Fibroblast of lung (primary cell): ENCODE data around the gene GINS1. TPM values are rescaled to one million over a fixed set of nuclear protein-coding genes. Genes with fewer than 3 reads are reported as not detected.

Experiments used
- DNase-seq, 2 donors: peaks; one replicate each; pipeline versions ENCODE4 v3.0.0 to v3.0.0-alpha.2; 2010; ENCODE audit warnings: low read depth in 2 of 2
- H2AFZ ChIP-seq: 2 replicates; pipeline ENCODE4 v1.5.1; 2012; ENCODE audit warnings: low read length, control low read depth, inconsistent platforms
- H3K27ac ChIP-seq: 2 replicates; pipeline ENCODE4 v1.5.1; 2011; ENCODE audit warnings: low read length, control low read depth; ENCODE audit not compliant: insufficient read depth
- H3K27me3 ChIP-seq: 2 replicates; pipeline ENCODE4 v1.5.1; 2011; ENCODE audit warnings: mild to moderate bottlenecking, low read length; ENCODE audit not compliant: control insufficient read depth, insufficient read depth
- H3K36me3 ChIP-seq: 2 replicates; pipeline ENCODE4 v1.5.1; 2011; ENCODE audit warnings: low read length; ENCODE audit not compliant: control insufficient read depth, insufficient read depth
- H3K4me1 ChIP-seq: 2 replicates; pipeline ENCODE4 v1.5.1; 2011; ENCODE audit warnings: low read length; ENCODE audit not compliant: control insufficient read depth, insufficient read depth; ENCODE audit errors: extremely low read depth
- H3K4me2 ChIP-seq: 2 replicates; pipeline ENCODE4 v1.5.1; 2011; ENCODE audit warnings: low read length, control low read depth; ENCODE audit not compliant: insufficient read depth; ENCODE audit errors: extremely low read depth
- H3K4me3 ChIP-seq, 4 experiments: fragments of 200-600 bp in 1 of 4; sonication (generic) in 1 of 4; replicated peaks in 1 of 4; 2 replicates each; pipeline ENCODE4 v1.5.1; 2011 to 2016; ENCODE audit warnings: low read length in 4 of 4, low read depth in 3 of 4, mild to moderate bottlenecking in 3 of 4, control low read depth in 2 of 4, inconsistent platforms in 1 of 4, mixed read lengths in 1 of 4; ENCODE audit not compliant: insufficient read depth in 1 of 4; ENCODE audit errors: control extremely low read depth in 1 of 4
- H3K79me2 ChIP-seq: 2 replicates; pipeline ENCODE4 v1.5.1; 2012; ENCODE audit warnings: mild to moderate bottlenecking, low read length, inconsistent platforms; ENCODE audit not compliant: control insufficient read depth, insufficient read depth
- H3K9ac ChIP-seq: 2 replicates; pipeline ENCODE4 v1.5.1; 2011; ENCODE audit warnings: mild to moderate bottlenecking, low read length, control low read depth; ENCODE audit not compliant: insufficient read depth
- H3K9me3 ChIP-seq: 2 replicates; pipeline ENCODE4 v1.5.1; 2012; ENCODE audit warnings: low read depth, low read length; ENCODE audit not compliant: control insufficient read depth, insufficient read depth
- H4K20me1 ChIP-seq: 2 replicates; pipeline ENCODE4 v1.5.1; 2011; ENCODE audit warnings: low read length; ENCODE audit not compliant: control insufficient read depth, insufficient read depth; ENCODE audit errors: extremely low read depth
- EZH2 ChIP-seq: IDR thresholded peaks from 2 replicates; pipeline ENCODE4 v1.5.1; 2012; ENCODE audit warnings: low read length, control low read depth, mild to moderate bottlenecking; ENCODE audit errors: missing control alignments
- polyA plus RNA-seq, 2 donors: library from polyadenylated mRNA; depleted of rRNA in 1 of 2; stranded (reverse) in 1 of 2; unstranded in 1 of 2; fragments of >200 nt; gene quantifications; 2 replicates each; pipeline ENCODE4 v1.2.1, GENCODE V29; 2011 to 2012; ENCODE audit warnings: missing spikeins in 1 of 2
- total RNA-seq: library from RNA; depleted of rRNA; stranded (reverse); fragments of >200 nt; gene quantifications from 2 replicates; pipeline ENCODE4 v1.2.1, GENCODE V29; 2014
- TF ChIP-seq, protein P1 (sequence below), 2 donors: IDR thresholded peaks in 1 of 2; conservative IDR thresholded peaks in 1 of 2; 1 replicate in 1 of 2; 2 replicates in 1 of 2; pipeline ENCODE4 v1.5.1; 2011 to 2012; ENCODE audit warnings: low read length in 2 of 2, control low read depth in 1 of 2, inconsistent platforms in 1 of 2, low read depth in 1 of 2, mild to moderate bottlenecking in 1 of 2

Gene GINS1
- total and polyA plus RNA-seq, 2 donors (not counting 1 experiment from before 2014, with no cell fraction given), result 3.0 to 5.6 TPM

DNA sequence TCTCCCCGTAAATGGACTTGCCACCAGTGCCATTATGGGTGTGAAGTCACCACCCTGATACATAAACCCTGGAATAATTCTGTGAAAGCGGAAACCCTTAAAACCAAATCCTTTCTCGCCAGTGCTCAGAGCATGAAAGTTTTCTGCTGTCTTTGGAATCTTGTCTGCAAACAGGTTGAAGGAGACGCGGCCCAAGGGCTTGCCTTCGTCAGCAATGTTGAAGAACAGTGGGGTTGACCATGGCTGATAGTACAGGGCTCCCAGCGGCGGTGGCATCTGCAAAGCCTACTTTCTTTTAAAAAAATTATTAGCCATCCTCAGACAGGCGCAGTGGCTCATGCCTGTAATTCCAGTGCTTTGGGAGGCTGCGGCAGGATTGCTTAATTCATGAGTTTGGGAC is 38.9 kb upstream of the GINS1 start:
- H3K4me1 ChIP-seq, result peaks cover 3% of the 10 kb centered on the region
- H3K36me3 ChIP-seq, result no peaks in the 10 kb centered on the region
- H2AFZ ChIP-seq, result no peak overlapping the region
- no peak overlapping the region for H3K4me2 ChIP-seq
- no peaks in the 10 kb centered on the region for H3K27me3 ChIP-seq
- H4K20me1 ChIP-seq, result no peaks in the 10 kb centered on the region
- DNase-seq, result no peak
- no peaks in the 10 kb centered on the region for H3K9me3 ChIP-seq
- TF ChIP-seq, protein P1, sequence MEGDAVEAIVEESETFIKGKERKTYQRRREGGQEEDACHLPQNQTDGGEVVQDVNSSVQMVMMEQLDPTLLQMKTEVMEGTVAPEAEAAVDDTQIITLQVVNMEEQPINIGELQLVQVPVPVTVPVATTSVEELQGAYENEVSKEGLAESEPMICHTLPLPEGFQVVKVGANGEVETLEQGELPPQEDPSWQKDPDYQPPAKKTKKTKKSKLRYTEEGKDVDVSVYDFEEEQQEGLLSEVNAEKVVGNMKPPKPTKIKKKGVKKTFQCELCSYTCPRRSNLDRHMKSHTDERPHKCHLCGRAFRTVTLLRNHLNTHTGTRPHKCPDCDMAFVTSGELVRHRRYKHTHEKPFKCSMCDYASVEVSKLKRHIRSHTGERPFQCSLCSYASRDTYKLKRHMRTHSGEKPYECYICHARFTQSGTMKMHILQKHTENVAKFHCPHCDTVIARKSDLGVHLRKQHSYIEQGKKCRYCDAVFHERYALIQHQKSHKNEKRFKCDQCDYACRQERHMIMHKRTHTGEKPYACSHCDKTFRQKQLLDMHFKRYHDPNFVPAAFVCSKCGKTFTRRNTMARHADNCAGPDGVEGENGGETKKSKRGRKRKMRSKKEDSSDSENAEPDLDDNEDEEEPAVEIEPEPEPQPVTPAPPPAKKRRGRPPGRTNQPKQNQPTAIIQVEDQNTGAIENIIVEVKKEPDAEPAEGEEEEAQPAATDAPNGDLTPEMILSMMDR (conservative IDR thresholded peaks at IDR 0.05 in 1 of 2, IDR thresholded peaks at IDR 0.05 in 1 of 2; ENCODE audit: low read depth in 1 of 2, low read length in 2 of 2), result no peak
- no peak for TF ChIP-seq EZH2
- H3K27ac ChIP-seq, result no peak overlapping the region
- H3K9ac ChIP-seq, result no peak overlapping the region
- no peak overlapping the region for H3K4me3 ChIP-seq
- peaks cover 49% of the 10 kb centered on the region for H3K79me2 ChIP-seq

DNA sequence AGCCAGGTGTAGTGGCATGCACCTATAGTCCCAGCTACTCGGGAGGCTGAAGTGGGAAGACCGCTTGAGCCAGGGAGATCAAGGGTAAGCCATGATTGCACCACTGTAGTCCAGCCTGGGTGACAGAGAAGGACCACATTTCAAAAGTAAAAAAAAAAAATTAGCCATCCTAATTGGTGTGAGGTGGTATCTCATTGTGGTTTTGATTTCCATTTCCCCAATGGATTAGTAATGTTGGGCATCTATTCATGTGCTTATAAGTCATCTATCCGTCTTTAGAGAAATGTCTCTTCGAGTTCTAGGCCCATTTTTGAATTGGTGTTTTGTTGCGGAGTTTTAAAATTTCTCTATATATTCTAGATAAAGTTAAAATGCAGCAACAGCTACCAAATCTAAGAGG is 38.5 kb upstream of the GINS1 start:
- Histone ChIP-seq H3K9me3 (no peaks in the 10 kb centered on the region), H3K9ac (no peak overlapping the region), H2AFZ (no peak overlapping the region), H3K79me2 (peaks cover 51% of the 10 kb centered on the region), H3K27me3 (no peaks in the 10 kb centered on the region), H3K4me1 (peaks cover 3% of the 10 kb centered on the region), H3K4me3 (no peak overlapping the region), H3K36me3 (no peaks in the 10 kb centered on the region), H3K27ac (no peak overlapping the region), H4K20me1 (no peaks in the 10 kb centered on the region), H3K4me2 (no peak overlapping the region)
- TF ChIP-seq, protein P1 (conservative IDR thresholded peaks at IDR 0.05 in 1 of 2, IDR thresholded peaks at IDR 0.05 in 1 of 2; ENCODE audit: low read depth in 1 of 2, low read length in 2 of 2), result no peak
- TF ChIP-seq EZH2, result no peak
- DNase-seq, result no peak

DNA sequence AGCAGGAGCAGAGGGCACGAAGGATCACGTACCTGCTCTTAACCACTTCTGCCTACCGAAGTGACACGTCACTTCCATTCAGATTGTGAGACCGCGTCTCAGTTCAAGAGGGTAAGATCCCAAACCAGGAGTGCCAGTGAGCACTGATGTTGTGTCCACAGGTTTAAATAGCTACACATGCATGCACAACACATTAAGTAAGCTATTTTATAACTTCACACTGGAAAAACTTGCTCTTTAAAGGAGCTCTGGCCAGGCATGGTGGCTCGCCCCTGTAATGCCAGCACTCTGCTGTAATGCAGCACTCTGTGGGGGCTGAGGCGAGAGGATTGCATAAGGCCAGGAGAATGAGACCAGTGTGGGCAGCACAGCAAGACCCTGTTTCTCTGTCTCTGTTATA is 37.9 kb upstream of the GINS1 start:
- Histone ChIP-seq H3K79me2 (peaks cover 51% of the 10 kb centered on the region), H3K36me3 (no peaks in the 10 kb centered on the region), H2AFZ (no peak overlapping the region), H3K4me1 (peaks cover 3% of the 10 kb centered on the region), H3K9ac (no peak overlapping the region), H3K27me3 (no peaks in the 10 kb centered on the region), H3K27ac (no peak overlapping the region), H3K4me3 (no peak overlapping the region), H3K4me2 (no peak overlapping the region), H4K20me1 (no peaks in the 10 kb centered on the region), H3K9me3 (no peaks in the 10 kb centered on the region)
- TF ChIP-seq, protein P1 (conservative IDR thresholded peaks at IDR 0.05 in 1 of 2, IDR thresholded peaks at IDR 0.05 in 1 of 2; ENCODE audit: low read depth in 1 of 2, low read length in 2 of 2), result no peak
- TF ChIP-seq EZH2, result no peak
- DNase-seq, result peak in 1 of 2 donors; percentile 32
